GM18867 (cell line): ENCODE results near the gene GRID1.

Experiments used
- ATAC-seq: cut with Tn5 transposase; IDR thresholded peaks from one replicate; pipeline ENCODE4 v1.9.1; 2021; ENCODE audit warnings: mild to moderate bottlenecking, moderate library complexity; ENCODE audit not compliant: unreplicated experiment

The GRID1 gene

DNA sequence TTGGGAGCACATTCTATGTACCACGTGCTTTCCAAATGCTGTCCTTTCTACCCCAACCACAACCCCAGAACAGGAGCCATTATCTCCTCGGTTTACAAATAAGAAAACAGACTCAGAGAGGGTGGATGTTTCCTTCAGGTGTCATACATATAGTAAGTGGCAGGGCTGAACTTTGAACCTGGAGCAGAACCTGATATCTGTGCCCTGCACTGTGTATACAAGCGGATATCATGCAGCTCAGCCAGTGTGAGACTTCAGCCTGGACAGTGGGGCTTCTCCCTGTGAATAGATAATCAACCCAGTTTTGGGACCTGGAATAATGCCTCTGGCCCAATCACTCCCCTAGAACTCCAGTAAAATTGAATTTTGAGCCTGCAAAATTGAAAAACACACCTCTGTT is 341.1 kb downstream of the GRID1 start:
- ATAC-seq, result no peak

GRCh38 chr10:86024281-86025041 is 342.1 kb downstream of the GRID1 start:
- no peak for ATAC-seq

DNA sequence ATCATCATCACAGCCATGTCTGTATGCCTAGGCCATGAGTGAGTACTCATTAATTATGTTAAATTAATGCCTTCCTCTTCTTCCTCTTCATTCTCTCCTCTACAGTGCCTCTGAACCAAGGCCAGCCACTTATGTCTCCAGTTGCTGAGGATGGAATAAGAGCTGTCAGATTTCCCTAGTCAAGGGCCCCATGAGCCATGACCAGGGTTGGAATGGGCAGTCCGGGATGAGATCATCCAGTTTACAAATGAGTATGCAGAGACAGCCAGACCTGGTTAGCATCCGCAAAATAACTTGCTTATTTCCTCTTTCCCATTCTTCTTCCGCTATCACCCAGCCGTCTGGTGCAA is 342.7 kb downstream of the GRID1 start:
- ATAC-seq, result no peak

DNA sequence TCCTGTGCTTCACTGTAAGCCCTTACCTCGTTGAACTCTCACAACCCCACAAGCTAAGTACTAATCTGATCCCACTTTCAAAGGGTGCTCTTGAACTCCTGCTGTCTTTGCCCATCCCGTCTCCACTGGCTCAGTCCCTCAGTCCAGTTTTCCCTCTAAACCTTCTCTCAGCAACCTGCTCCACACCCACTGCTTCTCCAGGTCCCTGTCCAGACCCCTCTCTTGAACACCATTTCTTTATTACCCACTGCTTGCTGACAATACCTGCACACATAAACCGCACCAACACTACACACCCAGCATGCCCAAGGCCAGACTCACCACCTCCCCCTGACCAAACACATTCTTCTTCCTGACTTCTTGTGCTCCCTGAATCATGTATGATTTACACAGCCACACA is 343.3 kb downstream of the GRID1 start:
- no peak for ATAC-seq

DNA sequence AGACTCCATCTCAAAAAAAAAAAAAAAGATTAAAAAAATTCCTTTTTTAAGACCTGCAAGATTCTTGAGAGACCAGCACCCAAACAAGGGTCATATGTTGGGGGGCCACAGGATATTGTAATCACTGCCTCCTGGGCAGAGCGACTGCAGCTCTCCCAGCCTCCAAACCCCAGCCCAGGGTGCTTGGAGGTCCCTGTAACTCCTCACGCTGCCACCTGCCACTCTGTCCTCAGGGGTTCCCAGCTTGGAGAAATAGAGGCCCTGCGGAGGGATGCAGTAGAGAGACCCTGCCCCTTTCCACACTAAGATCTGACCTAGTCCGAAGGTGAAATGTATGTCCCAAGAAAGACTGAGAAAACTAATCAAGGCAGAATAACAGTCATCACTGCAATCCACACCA is 343.7 kb downstream of the GRID1 start:
- ATAC-seq, result no peak

DNA sequence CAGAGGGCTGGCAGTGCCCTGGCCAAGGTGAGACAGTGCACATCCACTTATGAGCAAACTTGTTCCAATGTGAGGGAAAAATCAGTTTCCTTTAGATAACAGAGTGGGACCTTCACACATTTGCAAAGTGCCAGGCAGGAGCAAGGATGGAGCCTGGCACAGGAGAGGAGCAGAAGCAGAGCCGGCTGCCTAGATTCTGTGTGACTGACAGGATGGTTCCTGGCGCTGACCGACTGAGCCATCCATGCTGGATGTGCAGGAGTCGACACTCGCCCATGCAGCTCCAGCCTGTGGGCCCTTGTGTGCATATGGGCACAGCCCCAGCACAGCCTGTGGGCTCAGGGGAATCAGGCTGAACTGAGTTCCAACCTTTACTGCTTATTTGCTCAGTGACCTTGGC is 346.5 kb downstream of the GRID1 start:
- no peak for ATAC-seq

DNA sequence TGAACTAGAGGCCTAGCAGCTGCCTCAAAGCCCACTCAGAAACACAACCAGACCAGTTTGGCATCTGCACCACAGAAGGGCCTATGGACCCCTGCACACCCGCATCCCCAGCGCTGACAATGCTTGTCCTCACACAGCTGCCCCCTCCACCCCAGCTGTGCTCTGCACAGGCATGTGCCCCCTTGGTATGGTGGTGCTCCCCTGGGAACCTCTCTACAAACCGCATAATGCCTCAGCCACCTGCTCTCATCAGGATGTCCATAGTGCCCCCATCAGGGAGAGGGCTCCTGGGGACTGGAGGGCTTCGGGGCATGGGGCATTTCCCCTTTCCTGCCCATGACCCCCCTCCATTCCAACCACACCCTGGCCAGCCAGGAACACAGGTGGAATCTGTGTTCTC is 347.5 kb downstream of the GRID1 start:
- no peak for ATAC-seq

DNA sequence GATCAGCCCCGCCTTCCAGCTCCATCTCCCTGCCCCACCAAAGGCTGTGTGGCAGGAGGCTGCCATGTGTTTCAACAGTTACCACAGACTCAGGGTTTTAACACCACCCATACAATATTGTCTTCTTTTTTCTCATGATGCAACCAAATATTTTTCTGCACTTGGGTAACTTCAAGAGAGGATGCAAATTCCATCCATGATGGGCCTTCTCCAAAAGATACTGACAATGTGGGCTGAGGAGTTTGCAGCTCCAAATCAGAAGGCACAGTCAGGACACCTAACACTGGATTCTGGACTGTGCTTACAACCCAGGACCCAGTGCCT is 347.9 kb downstream of the GRID1 start:
- ATAC-seq, result peak; percentile 14

- peak; percentile 85 for ATAC-seq
Observed at GRCh38 chr10:86017841-86018734, 348.5 kb downstream of the GRID1 start.

DNA sequence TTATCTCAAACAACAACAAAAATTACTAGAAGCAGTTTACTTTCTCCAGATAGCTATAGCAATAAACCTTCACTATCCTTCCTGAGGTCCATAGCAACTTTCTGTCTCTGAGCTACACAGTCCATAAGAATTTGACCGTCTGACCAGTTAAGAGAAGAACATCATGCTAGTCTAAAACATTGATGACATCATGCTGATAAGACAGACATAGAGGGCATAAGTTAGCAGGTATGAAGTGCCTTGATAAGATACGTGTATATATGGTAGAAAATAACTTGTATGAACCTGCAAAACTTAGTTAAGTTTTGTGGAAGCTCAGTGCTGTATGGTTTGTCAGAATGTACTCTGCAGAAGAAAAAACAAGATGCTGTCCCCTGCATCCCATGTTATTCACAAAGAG is 353.0 kb downstream of the GRID1 start:
- ATAC-seq, result no peak

GRCh38 chr10:86007171-86007570 is 359.4 kb downstream of the GRID1 start:
- no peak for ATAC-seq

DNA sequence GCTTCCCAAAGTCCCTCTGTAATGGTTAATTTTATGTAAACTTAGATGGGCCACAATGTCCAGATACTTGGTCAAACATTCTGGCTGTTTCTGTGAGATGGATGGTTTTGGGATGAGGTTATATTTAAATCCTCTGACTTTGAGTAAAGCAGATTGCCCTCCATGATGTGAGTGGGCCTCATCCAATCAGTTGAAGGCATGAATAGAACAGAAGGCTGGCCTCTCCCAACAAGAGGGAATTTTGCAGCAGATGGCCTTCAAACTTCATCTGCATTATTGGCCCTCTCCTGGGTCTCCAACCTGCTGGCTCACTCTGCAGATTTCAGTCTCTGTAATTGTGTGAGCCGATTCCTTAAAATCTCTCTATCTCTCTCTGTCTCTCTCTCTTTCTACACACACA is 362.3 kb downstream of the GRID1 start:
- ATAC-seq, result no peak

- ATAC-seq, result no peak
Observed at GRCh38 chr10:86003201-86003621, 363.4 kb downstream of the GRID1 start.

DNA sequence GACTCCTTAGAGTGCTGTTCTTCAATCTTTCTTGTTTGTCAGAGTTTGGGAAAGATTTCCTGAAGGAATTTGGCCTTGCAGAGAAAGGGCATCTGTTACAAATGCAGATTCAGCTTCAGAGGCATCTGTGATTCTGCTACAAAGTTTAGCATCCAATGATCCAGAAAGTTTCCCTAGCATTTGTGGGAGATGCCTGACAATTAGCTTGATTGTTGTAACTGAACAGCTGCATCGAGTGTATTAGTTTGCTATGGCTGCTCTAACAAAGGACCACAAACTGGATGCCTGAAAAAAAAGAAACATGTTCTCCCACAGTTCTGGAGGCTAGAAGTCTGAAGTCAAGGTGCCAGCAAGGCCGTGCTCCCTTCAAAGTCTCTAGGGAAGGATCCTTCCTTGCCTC is 365.1 kb downstream of the GRID1 start:
- ATAC-seq, result no peak

- no peak for ATAC-seq
Observed at GRCh38 chr10:85997544-85997943, 369.1 kb downstream of the GRID1 start.

DNA sequence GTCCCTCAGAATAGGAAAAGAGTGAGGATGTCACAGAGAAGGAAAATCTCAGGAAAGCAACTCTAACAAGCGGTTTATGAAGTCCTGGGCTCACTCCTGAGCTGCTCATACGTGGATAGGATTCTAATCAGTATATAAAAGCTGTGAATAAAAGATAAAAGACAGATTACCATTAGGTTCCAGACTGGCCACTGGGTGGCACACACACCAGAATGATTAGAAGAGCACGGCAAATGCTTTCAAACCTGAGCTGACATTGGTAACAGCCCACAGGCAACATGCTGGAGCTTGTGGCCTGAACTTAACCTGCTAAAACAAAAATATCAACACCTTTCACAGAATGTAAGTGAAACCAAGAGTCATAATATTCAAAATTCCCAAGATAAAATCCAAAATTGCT is 370.8 kb downstream of the GRID1 start:
- ATAC-seq, result peak; percentile 77

GRCh38 chr10:85993840-85994507 is 372.6 kb downstream of the GRID1 start:
- ATAC-seq, result no peak

DNA sequence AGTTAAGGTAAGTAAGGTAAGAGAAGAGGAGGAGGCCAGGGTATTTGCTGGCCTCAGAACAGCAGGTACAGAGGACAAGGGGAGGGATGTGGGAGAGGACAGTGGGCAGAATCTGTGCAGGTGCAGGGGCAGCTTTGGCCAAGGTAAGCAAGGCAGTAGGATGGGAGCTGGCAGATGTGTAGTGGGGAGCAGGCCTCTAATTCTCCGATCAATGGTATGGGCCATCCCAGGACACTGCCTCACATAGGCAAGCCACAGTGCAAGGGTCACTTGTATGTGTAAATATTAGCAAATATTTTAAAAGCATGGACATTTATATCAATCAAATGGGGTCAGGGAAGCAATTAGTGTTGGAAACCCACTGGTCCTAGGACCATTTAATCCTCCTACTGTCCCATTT is 373.5 kb downstream of the GRID1 start:
- no peak for ATAC-seq

GRCh38 chr10:85992324-85992723 is 374.3 kb downstream of the GRID1 start:
- ATAC-seq, result no peak

- ATAC-seq, result no peak
Observed at GRCh38 chr10:85986777-85987176, 379.8 kb downstream of the GRID1 start.

DNA sequence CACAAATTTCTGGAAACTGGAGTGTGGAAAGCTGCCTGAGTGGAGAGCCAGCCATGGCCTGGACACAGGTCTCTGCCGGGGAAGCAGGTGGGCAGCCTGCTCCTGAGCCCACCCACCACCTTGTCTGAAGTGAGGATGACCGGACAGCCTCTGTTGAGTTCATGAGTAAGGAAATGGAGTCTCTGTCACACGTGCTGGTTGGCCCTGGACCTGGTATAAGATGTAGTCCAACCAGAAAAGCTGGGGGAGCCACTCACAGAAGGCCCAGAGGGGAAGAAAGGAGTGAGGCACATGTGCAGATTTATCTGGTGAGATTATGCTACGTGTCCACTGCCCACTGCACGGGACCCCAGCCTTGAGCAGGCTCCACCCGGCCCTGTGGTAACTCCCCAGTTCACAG is 383.5 kb downstream of the GRID1 start:
- ATAC-seq, result no peak

DNA sequence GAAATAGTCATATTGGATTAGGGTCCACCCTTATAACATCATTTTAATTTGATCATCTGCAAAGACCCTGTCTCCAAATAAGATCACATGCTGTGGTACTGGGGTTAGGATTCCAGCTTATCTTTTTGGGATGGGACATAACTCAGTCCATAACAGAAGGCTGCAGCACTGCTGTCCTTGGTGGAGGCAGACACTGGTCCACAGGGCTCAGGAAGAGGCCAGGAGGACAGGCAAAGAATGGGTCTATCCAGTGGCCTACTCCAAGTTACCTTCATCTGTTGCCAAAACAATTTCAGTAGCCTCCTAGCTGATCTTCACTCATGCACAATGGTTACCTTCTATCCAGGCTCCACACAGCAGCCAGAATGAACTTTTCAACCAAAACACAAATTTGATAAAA is 387.0 kb downstream of the GRID1 start:
- ATAC-seq, result no peak
